Cardiac muscle cell (in vitro differentiated cells and primary cell): ENCODE results near the gene ARFRP1. TPM values are rescaled to one million over a fixed set of nuclear protein-coding genes. Genes with fewer than 3 reads are reported as not detected.
A peak's percentile ranks its signal among the peaks of the same experiment; 100 is the strongest.

ENCODE experiments used
- DNase-seq, 2 donors: peaks; one replicate each; pipeline versions ENCODE4 v3.0.0 to v3.0.0-alpha.2; 2010 to 2017; ENCODE audit warnings: low read depth in 1 of 2, low spot score in 1 of 2
- H3K27ac ChIP-seq: fragments of 200-600 bp; sonication (generic); 2 replicates; pipeline ENCODE4 v1.5.1; 2016
- H3K27me3 ChIP-seq: fragments of 200-600 bp; sonication (generic); 2 replicates; pipeline ENCODE4 v1.6.0; 2016; ENCODE audit warnings: control low read depth
- H3K36me3 ChIP-seq: fragments of 200-600 bp; sonication (generic); 2 replicates; pipeline ENCODE4 v1.5.1; 2016; ENCODE audit warnings: control low read depth
- H3K4me1 ChIP-seq: fragments of 200-600 bp; sonication (generic); 2 replicates; pipeline ENCODE4 v1.8.1; 2017; ENCODE audit warnings: low read depth, mild to moderate bottlenecking, mixed run types
- H3K4me3 ChIP-seq: fragments of 200-600 bp; sonication (generic); 2 replicates; pipeline ENCODE4 v1.5.1; 2016; ENCODE audit warnings: mild to moderate bottlenecking
- H3K9me3 ChIP-seq: fragments of 200-600 bp; sonication (generic); 2 replicates; pipeline ENCODE4 v1.5.1; 2017; ENCODE audit warnings: low read depth, mild to moderate bottlenecking, control low read depth
- polyA plus RNA-seq: library from polyadenylated mRNA; unstranded; fragments of >200 nt; fragmentation: Nextera tagmentation; extraction: Ambion mirVana; gene quantifications from 2 replicates; pipeline ENCODE4 v1.2.1, GENCODE V29; 2016
- total RNA-seq: library from RNA; depleted of rRNA; stranded (reverse); fragments of >200 nt; gene quantifications from 2 replicates; pipeline ENCODE4 v1.2.3, GENCODE V29; 2016
- TF ChIP-seq, protein P1 (sequence below): IDR thresholded peaks from 2 replicates; pipeline ENCODE4 v1.5.1; 2012; ENCODE audit warnings: low read depth, mild to moderate bottlenecking, low read length

The ARFRP1 gene
- total and polyA plus RNA-seq, 2 experiments from 2014 or later: 61.3 to 85.1 TPM

DNA sequence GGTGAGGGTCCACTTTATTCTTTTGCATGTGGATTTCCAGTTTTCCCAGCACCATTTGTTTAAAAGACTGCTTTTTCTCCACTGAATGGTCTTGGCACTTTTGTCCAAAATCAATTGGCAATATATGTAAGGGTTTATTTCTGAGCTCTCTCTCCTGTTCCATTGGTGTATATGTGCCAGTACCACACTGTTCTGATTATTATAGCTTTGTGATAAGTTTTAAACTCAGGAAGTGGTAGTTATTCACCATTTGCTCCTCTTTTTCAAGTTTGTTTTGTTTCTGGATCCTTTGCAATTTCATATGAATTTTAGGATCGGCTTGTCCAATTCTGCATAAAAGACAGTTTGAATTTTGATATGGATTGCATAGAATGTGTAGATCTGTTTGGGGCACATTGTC lies 4.4 kb upstream of the ARFRP1 start:
- TF ChIP-seq, protein P1, sequence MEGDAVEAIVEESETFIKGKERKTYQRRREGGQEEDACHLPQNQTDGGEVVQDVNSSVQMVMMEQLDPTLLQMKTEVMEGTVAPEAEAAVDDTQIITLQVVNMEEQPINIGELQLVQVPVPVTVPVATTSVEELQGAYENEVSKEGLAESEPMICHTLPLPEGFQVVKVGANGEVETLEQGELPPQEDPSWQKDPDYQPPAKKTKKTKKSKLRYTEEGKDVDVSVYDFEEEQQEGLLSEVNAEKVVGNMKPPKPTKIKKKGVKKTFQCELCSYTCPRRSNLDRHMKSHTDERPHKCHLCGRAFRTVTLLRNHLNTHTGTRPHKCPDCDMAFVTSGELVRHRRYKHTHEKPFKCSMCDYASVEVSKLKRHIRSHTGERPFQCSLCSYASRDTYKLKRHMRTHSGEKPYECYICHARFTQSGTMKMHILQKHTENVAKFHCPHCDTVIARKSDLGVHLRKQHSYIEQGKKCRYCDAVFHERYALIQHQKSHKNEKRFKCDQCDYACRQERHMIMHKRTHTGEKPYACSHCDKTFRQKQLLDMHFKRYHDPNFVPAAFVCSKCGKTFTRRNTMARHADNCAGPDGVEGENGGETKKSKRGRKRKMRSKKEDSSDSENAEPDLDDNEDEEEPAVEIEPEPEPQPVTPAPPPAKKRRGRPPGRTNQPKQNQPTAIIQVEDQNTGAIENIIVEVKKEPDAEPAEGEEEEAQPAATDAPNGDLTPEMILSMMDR: no peak
- no peaks in the 10 kb centered on the region for H3K27me3 ChIP-seq
- H3K36me3 ChIP-seq: peaks cover 16% of the 10 kb centered on the region
- peaks cover 7% of the 10 kb centered on the region for H3K4me1 ChIP-seq
- DNase-seq: no peak
- H3K9me3 ChIP-seq: no peaks in the 10 kb centered on the region
- H3K4me3 ChIP-seq: no peak overlapping the region
- H3K27ac ChIP-seq: no peak overlapping the region

DNA sequence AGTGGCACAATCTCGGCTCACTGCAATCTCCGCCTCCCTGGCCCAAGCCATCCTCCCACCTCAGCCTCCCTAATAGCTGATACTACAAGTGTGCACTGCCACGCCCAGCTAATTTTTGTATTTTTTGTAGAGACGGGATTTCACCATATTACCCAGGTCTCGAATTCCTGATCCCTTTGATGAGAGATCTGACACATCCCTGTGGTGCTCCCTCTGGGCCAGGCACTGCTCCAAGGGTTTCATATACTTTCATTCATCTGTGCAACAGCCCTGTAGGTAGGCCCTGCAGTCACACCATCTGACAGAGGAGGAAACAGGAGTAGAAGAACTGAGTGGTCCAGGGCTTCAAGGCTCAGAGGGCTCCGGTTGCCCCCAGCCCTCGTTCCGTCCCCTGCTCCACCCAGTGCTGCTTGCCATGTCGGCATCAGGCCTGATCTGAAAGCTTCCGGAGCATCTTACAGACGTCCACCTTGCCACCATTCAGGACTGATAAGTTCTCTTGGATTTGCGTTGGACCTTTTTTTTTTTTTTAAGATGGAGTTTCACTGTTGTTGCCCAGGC lies 3.4 kb upstream of the ARFRP1 start:
- H3K27me3 ChIP-seq: no peaks in the 10 kb centered on the region
- H3K27ac ChIP-seq: no peak overlapping the region
- peaks cover 19% of the 10 kb centered on the region for H3K36me3 ChIP-seq
- no peaks in the 10 kb centered on the region for H3K9me3 ChIP-seq
- H3K4me3 ChIP-seq: no peak overlapping the region
- TF ChIP-seq, protein P1: no peak
- DNase-seq: no peak
- peaks cover 12% of the 10 kb centered on the region for H3K4me1 ChIP-seq

DNA sequence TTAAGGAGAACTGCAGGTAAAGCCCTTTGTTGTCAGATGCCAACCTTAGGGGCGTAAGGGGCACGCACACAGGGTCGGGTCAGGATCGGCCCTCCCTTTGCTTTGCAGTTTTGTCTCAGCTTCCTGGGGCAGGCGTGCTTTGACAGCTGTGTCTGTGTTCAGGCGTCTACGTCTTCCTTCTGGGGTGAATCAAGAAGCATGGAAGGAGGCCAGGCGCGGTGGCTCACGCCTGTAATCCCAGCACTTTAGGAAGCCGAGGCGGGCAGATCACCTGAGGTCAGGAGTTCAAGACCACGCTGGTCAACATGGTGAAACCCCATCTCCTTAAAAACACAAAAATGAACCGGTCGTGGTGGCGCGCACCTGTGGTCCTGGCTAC lies 1.4 kb upstream of the ARFRP1 start:
- no peak overlapping the region for H3K4me3 ChIP-seq
- peaks cover 34% of the 10 kb centered on the region for H3K36me3 ChIP-seq
- H3K27ac ChIP-seq: no peak overlapping the region
- H3K9me3 ChIP-seq: no peaks in the 10 kb centered on the region
- TF ChIP-seq, protein P1: no peak
- H3K4me1 ChIP-seq: peaks cover 12% of the 10 kb centered on the region
- no peaks in the 10 kb centered on the region for H3K27me3 ChIP-seq
- no peak for DNase-seq

DNA sequence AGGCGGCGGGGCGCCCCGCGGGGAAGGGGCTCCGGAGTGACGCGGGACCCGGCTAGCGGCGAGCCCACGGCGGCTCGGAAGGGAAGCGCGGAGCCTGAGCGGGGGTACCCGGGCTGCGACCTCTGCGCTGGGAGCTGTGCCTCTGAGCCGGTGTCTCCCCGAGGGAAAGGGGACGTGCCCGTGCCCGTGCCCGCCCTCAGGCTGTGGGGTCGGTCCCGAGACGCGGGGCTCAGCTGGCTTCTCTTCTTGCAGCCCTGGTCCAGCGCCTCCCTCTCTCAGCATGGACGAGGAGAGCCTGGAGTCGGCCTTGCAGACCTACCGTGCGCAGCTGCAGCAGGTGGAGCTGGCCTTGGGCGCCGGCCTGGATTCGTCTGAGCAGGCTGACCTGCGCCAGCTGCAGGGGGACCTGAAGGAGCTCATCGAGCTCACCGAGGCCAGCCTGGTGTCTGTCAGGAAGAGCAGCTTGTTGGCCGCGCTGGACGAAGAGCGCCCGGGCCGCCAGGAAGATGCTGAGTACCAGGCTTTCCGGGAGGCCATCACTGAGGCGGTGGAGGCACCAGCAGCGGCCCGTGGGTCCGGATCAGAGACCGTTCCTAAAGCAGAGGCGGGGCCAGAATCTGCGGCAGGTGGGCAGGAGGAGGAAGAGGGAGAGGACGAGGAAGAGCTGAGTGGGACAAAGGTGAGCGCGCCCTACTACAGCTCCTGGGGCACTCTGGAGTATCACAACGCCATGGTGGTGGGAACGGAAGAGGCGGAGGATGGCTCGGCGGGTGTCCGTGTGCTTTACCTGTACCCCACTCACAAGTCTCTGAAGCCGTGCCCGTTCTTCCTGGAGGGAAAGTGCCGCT lies 749 bp upstream of the ARFRP1 start:
- Histone ChIP-seq H3K4me3 (peak overlapping the region; percentile 87), H3K9me3 (no peaks in the 10 kb centered on the region), H3K36me3 (peaks cover 34% of the 10 kb centered on the region)

DNA sequence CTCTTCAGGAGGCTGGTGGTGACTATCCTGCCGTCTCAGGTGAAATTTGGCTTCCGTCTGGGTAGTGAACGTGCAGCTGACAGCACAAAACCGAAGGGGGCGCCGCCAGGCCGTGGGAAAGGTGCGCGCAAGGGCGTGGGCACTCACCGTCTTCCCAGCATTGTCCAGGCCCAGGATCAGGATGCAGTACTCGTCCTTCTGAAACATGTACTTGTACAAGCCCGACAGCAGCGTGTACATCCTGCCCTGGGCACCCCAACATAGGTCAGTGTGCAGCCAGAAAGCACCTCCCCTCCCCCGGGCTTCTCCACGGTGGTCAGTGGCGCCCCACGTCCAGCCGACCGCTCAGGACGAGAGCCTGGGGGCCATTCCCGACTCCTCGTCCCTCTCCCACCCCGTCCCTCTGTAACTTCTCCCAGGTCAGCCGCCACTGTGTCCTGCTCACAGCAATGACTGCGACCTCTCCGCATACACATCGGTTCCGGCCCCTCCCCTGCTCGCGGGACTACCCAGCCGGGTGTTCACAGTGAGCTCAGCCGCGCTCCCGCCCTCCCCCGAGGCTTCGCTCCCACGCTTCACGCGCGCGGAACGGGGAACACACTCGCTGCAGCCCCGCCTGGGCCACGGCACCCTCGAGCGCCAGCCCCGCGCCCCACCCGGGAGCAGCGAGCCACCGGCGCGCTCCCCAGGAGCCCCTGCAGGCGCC lies 771 bp downstream of the ARFRP1 start:
- peak in 1 of 2 donors; percentile 40 for DNase-seq
- H3K9me3 ChIP-seq: no peaks in the 10 kb centered on the region
- H3K27ac ChIP-seq: peak overlapping the region; percentile 91
- H3K4me3 ChIP-seq: peak overlapping the region; percentile 87
- TF ChIP-seq, protein P1: peak; percentile 31
- H3K36me3 ChIP-seq: peaks cover 26% of the 10 kb centered on the region
- H3K27me3 ChIP-seq: no peaks in the 10 kb centered on the region
- peaks cover 12% of the 10 kb centered on the region for H3K4me1 ChIP-seq

More for the DNA sequence above, 749 bp upstream of the ARFRP1 start:
- Histone ChIP-seq H3K27me3 (no peaks in the 10 kb centered on the region), H3K4me1 (peaks cover 12% of the 10 kb centered on the region), H3K27ac (peak overlapping the region; percentile 91)
- TF ChIP-seq, protein P1: no peak
- DNase-seq: no peak
